Measurements from ENCODE around the gene ZNF496. TPM values are rescaled to one million over a fixed set of nuclear protein-coding genes. Genes with fewer than 3 reads are reported as not detected.

ZNF496 gene
- total and polyA plus RNA-seq, 9 of the 15 experiments (the other 6 are each of a cell fraction or from before 2014, with no cell fraction given), result 4.3 to 54.0 (median 31.3) TPM

DNA sequence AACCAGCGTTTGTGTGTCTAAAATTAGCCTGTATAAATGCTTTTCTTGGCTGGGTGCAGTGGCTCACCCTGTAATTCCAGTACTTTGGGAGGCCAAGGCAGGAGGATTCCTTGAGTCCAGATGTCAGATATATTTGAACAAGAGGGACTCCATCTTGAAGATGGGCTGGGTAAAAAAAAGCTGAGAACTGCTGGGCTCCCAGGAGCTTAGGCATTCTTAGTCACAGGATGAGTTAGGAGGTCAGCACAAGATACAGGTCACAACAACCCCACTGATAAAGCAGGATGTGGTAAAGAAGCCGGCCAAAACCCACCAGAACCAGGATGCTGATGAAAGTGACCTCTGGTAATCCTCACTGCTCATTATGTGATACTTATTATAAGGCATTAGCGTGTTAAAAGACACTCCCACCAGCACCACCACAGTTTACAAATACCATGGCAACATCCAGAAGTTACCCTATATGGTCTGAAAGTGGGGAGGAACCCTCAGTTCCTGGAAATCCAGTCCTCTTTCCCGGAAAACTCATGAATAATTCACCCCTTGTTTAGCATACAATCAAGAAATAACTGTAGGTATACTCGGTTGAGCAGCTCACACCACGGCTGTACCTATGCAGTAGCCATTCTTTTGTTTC is 36.2 kb upstream of the ZNF496 start (continued):
- peak; percentile 100 for TF ChIP-seq HDAC8 (tag; IDR thresholded peaks at IDR 0.05)
- TF ChIP-seq SPI1 (IDR thresholded peaks at IDR 0.05; ENCODE audit: borderline replicate concordance, low read depth, low read length), result no peak
- no peak for TF ChIP-seq PURB (CRISPR knock-in tag; IDR thresholded peaks at IDR 0.05; ENCODE audit: low read depth)
- TF ChIP-seq SRSF9 (IDR thresholded peaks at IDR 0.05; ENCODE audit: borderline replicate concordance, low read depth, low read length), result no peak
- peak; percentile 95 for TF ChIP-seq ESRRB (CRISPR knock-in tag; IDR thresholded peaks at IDR 0.05; ENCODE audit: borderline replicate concordance)
- TF ChIP-seq, protein P1, sequence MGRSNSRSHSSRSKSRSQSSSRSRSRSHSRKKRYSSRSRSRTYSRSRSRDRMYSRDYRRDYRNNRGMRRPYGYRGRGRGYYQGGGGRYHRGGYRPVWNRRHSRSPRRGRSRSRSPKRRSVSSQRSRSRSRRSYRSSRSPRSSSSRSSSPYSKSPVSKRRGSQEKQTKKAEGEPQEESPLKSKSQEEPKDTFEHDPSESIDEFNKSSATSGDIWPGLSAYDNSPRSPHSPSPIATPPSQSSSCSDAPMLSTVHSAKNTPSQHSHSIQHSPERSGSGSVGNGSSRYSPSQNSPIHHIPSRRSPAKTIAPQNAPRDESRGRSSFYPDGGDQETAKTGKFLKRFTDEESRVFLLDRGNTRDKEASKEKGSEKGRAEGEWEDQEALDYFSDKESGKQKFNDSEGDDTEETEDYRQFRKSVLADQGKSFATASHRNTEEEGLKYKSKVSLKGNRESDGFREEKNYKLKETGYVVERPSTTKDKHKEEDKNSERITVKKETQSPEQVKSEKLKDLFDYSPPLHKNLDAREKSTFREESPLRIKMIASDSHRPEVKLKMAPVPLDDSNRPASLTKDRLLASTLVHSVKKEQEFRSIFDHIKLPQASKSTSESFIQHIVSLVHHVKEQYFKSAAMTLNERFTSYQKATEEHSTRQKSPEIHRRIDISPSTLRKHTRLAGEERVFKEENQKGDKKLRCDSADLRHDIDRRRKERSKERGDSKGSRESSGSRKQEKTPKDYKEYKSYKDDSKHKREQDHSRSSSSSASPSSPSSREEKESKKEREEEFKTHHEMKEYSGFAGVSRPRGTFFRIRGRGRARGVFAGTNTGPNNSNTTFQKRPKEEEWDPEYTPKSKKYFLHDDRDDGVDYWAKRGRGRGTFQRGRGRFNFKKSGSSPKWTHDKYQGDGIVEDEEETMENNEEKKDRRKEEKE (IDR thresholded peaks at IDR 0.05; ENCODE audit: borderline replicate concordance in 1 of 2, control insufficient read depth in 1 of 2, low read depth in 2 of 2, low read length in 1 of 2), result no peak
- TF ChIP-seq SAP30 (IDR thresholded peaks at IDR 0.05; ENCODE audit: borderline replicate concordance, insufficient read depth, low read depth, low read length, poor library complexity, severe bottlenecking), result no peak
- peak; percentile 21; the same call in 1 of the 2 replicates for TF ChIP-seq NFE2 (IDR thresholded peaks at IDR 0.05; ENCODE audit: low read depth)
- no peak for TF ChIP-seq FOXM1 (IDR thresholded peaks at IDR 0.05; ENCODE audit: low read depth)
- no peak for TF ChIP-seq FOXM1 (CRISPR knock-in tag; IDR thresholded peaks at IDR 0.05; ENCODE audit: low read depth)
- peak; percentile 100 for TF ChIP-seq SMAD3 (CRISPR knock-in tag; conservative IDR thresholded peaks at IDR 0.05)
- peak; percentile 81 for TF ChIP-seq STAT5B (CRISPR knock-in tag; IDR thresholded peaks at IDR 0.05)
- no peak for TF ChIP-seq SMARCE1 (IDR thresholded peaks at IDR 0.05)
- TF ChIP-seq SNIP1 (IDR thresholded peaks at IDR 0.05; ENCODE audit: low read depth), result no peak
- peak; percentile 100 for TF ChIP-seq BCL6 (CRISPR knock-in tag; IDR thresholded peaks at IDR 0.05)
- TF ChIP-seq PTRF (tag; IDR thresholded peaks at IDR 0.05), result peak; percentile 89
- peak; percentile 78 for TF ChIP-seq RFX1 (IDR thresholded peaks at IDR 0.05)
- TF ChIP-seq SMAD2 (IDR thresholded peaks at IDR 0.05; ENCODE audit: low read depth, low read length), result no peak
- TF ChIP-seq GABPB2 (CRISPR knock-in tag; conservative IDR thresholded peaks at IDR 0.05), result peak; percentile 90
- peak; percentile 97 for TF ChIP-seq ZNF165 (CRISPR knock-in tag; IDR thresholded peaks at IDR 0.05; ENCODE audit: borderline replicate concordance)
- no peak for TF ChIP-seq NKRF (IDR thresholded peaks at IDR 0.05; ENCODE audit: borderline replicate concordance)
- TF ChIP-seq CREBBP (IDR thresholded peaks at IDR 0.05; ENCODE audit: low read depth, low read length), result no peak
- no peak for TF ChIP-seq ARNT (IDR thresholded peaks at IDR 0.05)
- peak; percentile 99 for TF ChIP-seq OTX1 (CRISPR knock-in tag; IDR thresholded peaks at IDR 0.05)
- TF ChIP-seq EGR1 (conservative IDR thresholded peaks at IDR 0.05), result no peak
- TF ChIP-seq TRIM28 (IDR thresholded peaks at IDR 0.05), result no peak
- peak; percentile 97 for TF ChIP-seq ZNF134 (CRISPR knock-in tag; conservative IDR thresholded peaks at IDR 0.05)
- peak; percentile 97 for TF ChIP-seq DDX20 (tag; IDR thresholded peaks at IDR 0.05; ENCODE audit: low read depth)
